ENCODE results near the gene FUT7. TPM values are rescaled to one million over a fixed set of nuclear protein-coding genes. Genes with fewer than 3 reads are reported as not detected.

The FUT7 gene
- under 1 TPM; 0.08 to 0.39 TPM for polyA plus RNA-seq

GRCh38 chr9:137031904-137032640 lies at the start of gene FUT7:
FUT7 (minus strand) TSS chr9:137032088; CDS start chr9:137031991, 97 bp downstream.
- H3K27ac ChIP-seq (ENCODE audit: low read depth in 2 of 2, low read length in 1 of 2), result peak within 1 kb of the TSS in 1 of 2 donors; percentile 11
- peak within 1 kb of the TSS in 1 of 2 donors; percentile 15 for H3K4me3 ChIP-seq (ENCODE audit: low read depth in 1 of 2, low read length in 2 of 2)
- peaks cover 12 to 14% of the 10 kb centered on the region in 2 donors for H3K4me1 ChIP-seq (ENCODE audit: control insufficient read depth in 2 of 2, insufficient read depth in 2 of 2, low read length in 1 of 2)
- no peaks in the 10 kb centered on the region for H3K27me3 ChIP-seq (ENCODE audit: control insufficient read depth in 1 of 2, insufficient read depth in 2 of 2, low read length in 2 of 2)
- WGBS, 2 donors, result 51 to 53% methylated on average over 16 of the region's 16 CpGs
- H3K36me3 ChIP-seq (ENCODE audit: control insufficient read depth in 2 of 2, insufficient read depth in 2 of 2, low read length in 1 of 2), result no peaks in the 10 kb centered on the region
- no peaks in the 10 kb centered on the region for H3K9me3 ChIP-seq (ENCODE audit: control insufficient read depth in 2 of 2, insufficient read depth in 1 of 2, low read depth in 1 of 2, low read length in 1 of 2)

GRCh38 chr9:137080260-137081122 lies 48.6 kb upstream of the FUT7 start:
- peaks cover 0 to 15% of the 10 kb centered on the region in 2 donors for H3K36me3 ChIP-seq (ENCODE audit: control insufficient read depth in 2 of 2, insufficient read depth in 2 of 2, low read length in 1 of 2)
- 95 to 96% methylated on average over 24 of the region's 24 CpGs for WGBS, 2 donors
- no peaks in the 10 kb centered on the region for H3K27me3 ChIP-seq (ENCODE audit: control insufficient read depth in 1 of 2, insufficient read depth in 2 of 2, low read length in 2 of 2)

GRCh38 chr9:137079401-137079787 lies 47.5 kb upstream of the FUT7 start:
- Histone ChIP-seq H3K27me3 (ENCODE audit: control insufficient read depth in 1 of 2, insufficient read depth in 2 of 2, low read length in 2 of 2) (no peaks in the 10 kb centered on the region), H3K9me3 (ENCODE audit: control insufficient read depth in 2 of 2, insufficient read depth in 1 of 2, low read depth in 1 of 2, low read length in 1 of 2) (no peaks in the 10 kb centered on the region), H3K36me3 (ENCODE audit: control insufficient read depth in 2 of 2, insufficient read depth in 2 of 2, low read length in 1 of 2) (peaks cover 0 to 15% of the 10 kb centered on the region in 2 donors), H3K27ac (ENCODE audit: low read depth in 2 of 2, low read length in 1 of 2) (no peak overlapping the region), H3K4me3 (ENCODE audit: low read depth in 1 of 2, low read length in 2 of 2) (no peak overlapping the region), H3K4me1 (ENCODE audit: control insufficient read depth in 2 of 2, insufficient read depth in 2 of 2, low read length in 1 of 2) (peaks cover 6 to 17% of the 10 kb centered on the region in 2 donors)
- 79 to 87% methylated on average over 13 of the region's 13 CpGs for WGBS, 2 donors

More at GRCh38 chr9:137080260-137081122, 48.6 kb upstream of the FUT7 start:
- H3K27ac ChIP-seq (ENCODE audit: low read depth in 2 of 2, low read length in 1 of 2), result no peak overlapping the region
- peaks cover 6 to 22% of the 10 kb centered on the region in 2 donors for H3K4me1 ChIP-seq (ENCODE audit: control insufficient read depth in 2 of 2, insufficient read depth in 2 of 2, low read length in 1 of 2)
- no peak overlapping the region for H3K4me3 ChIP-seq (ENCODE audit: low read depth in 1 of 2, low read length in 2 of 2)
- no peaks in the 10 kb centered on the region for H3K9me3 ChIP-seq (ENCODE audit: control insufficient read depth in 2 of 2, insufficient read depth in 1 of 2, low read depth in 1 of 2, low read length in 1 of 2)

GRCh38 chr9:137078701-137079400 lies 47.0 kb upstream of the FUT7 start:
- Histone ChIP-seq H3K4me1 (ENCODE audit: control insufficient read depth in 2 of 2, insufficient read depth in 2 of 2, low read length in 1 of 2) (peaks cover 6 to 16% of the 10 kb centered on the region in 2 donors), H3K4me3 (ENCODE audit: low read depth in 1 of 2, low read length in 2 of 2) (peak overlapping the region in 1 of 2 donors; percentile 75), H3K36me3 (ENCODE audit: control insufficient read depth in 2 of 2, insufficient read depth in 2 of 2, low read length in 1 of 2) (peaks cover 0 to 15% of the 10 kb centered on the region in 2 donors), H3K27ac (ENCODE audit: low read depth in 2 of 2, low read length in 1 of 2) (no peak overlapping the region), H3K27me3 (ENCODE audit: control insufficient read depth in 1 of 2, insufficient read depth in 2 of 2, low read length in 2 of 2) (no peaks in the 10 kb centered on the region), H3K9me3 (ENCODE audit: control insufficient read depth in 2 of 2, insufficient read depth in 1 of 2, low read depth in 1 of 2, low read length in 1 of 2) (no peaks in the 10 kb centered on the region)
- 66 to 68% methylated on average over 46 to 51 of the region's 51 CpGs for WGBS, 2 donors

- WGBS, 2 donors, result 11 to 13% methylated on average over 69 to 76 of the region's 76 CpGs
- Histone ChIP-seq H3K9me3 (ENCODE audit: control insufficient read depth in 2 of 2, insufficient read depth in 1 of 2, low read depth in 1 of 2, low read length in 1 of 2) (no peaks in the 10 kb centered on the region), H3K4me3 (ENCODE audit: low read depth in 1 of 2, low read length in 2 of 2) (peak overlapping the region; percentile 60 to 75), H3K27me3 (ENCODE audit: control insufficient read depth in 1 of 2, insufficient read depth in 2 of 2, low read length in 2 of 2) (no peaks in the 10 kb centered on the region), H3K36me3 (ENCODE audit: control insufficient read depth in 2 of 2, insufficient read depth in 2 of 2, low read length in 1 of 2) (peaks cover 0 to 15% of the 10 kb centered on the region in 2 donors), H3K4me1 (ENCODE audit: control insufficient read depth in 2 of 2, insufficient read depth in 2 of 2, low read length in 1 of 2) (peaks cover 6 to 13% of the 10 kb centered on the region in 2 donors), H3K27ac (ENCODE audit: low read depth in 2 of 2, low read length in 1 of 2) (peak overlapping the region; percentile 22 to 32)
Measured at GRCh38 chr9:137077758-137078693, 46.1 kb upstream of the FUT7 start.

- H3K9me3 ChIP-seq (ENCODE audit: control insufficient read depth in 2 of 2, insufficient read depth in 1 of 2, low read depth in 1 of 2, low read length in 1 of 2), result no peaks in the 10 kb centered on the region
- peak within 1 kb of the TSS; percentile 60 to 75 for H3K4me3 ChIP-seq (ENCODE audit: low read depth in 1 of 2, low read length in 2 of 2)
- 3 to 4% methylated on average over 46 to 82 of the region's 87 CpGs for WGBS, 2 donors
- no peaks in the 10 kb centered on the region for H3K27me3 ChIP-seq (ENCODE audit: control insufficient read depth in 1 of 2, insufficient read depth in 2 of 2, low read length in 2 of 2)
- H3K27ac ChIP-seq (ENCODE audit: low read depth in 2 of 2, low read length in 1 of 2), result peak within 1 kb of the TSS; percentile 48 to 69
- peaks cover 0 to 13% of the 10 kb centered on the region in 2 donors for H3K36me3 ChIP-seq (ENCODE audit: control insufficient read depth in 2 of 2, insufficient read depth in 2 of 2, low read length in 1 of 2)
- peaks cover 6 to 10% of the 10 kb centered on the region in 2 donors for H3K4me1 ChIP-seq (ENCODE audit: control insufficient read depth in 2 of 2, insufficient read depth in 2 of 2, low read length in 1 of 2)
Measured at GRCh38 chr9:137077010-137077747, 45.3 kb upstream of the FUT7 start, which contains the start of gene UAP1L1. UAP1L1 (plus strand) TSS chr9:137077517; CDS start chr9:137077533, 16 bp downstream.

- Histone ChIP-seq H3K4me3 (ENCODE audit: low read depth in 1 of 2, low read length in 2 of 2) (peak overlapping the region; percentile 4 to 19), H3K27me3 (ENCODE audit: control insufficient read depth in 1 of 2, insufficient read depth in 2 of 2, low read length in 2 of 2) (no peaks in the 10 kb centered on the region), H3K4me1 (ENCODE audit: control insufficient read depth in 2 of 2, insufficient read depth in 2 of 2, low read length in 1 of 2) (peaks cover 6 to 10% of the 10 kb centered on the region in 2 donors), H3K36me3 (ENCODE audit: control insufficient read depth in 2 of 2, insufficient read depth in 2 of 2, low read length in 1 of 2) (peaks cover 0 to 13% of the 10 kb centered on the region in 2 donors), H3K27ac (ENCODE audit: low read depth in 2 of 2, low read length in 1 of 2) (peak overlapping the region; percentile 48 to 69), H3K9me3 (ENCODE audit: control insufficient read depth in 2 of 2, insufficient read depth in 1 of 2, low read depth in 1 of 2, low read length in 1 of 2) (no peaks in the 10 kb centered on the region)
- 67 to 69% methylated on average over 15 of the region's 15 CpGs for WGBS, 2 donors
Measured at GRCh38 chr9:137076636-137077009, 44.7 kb upstream of the FUT7 start.

- Histone ChIP-seq H3K36me3 (ENCODE audit: control insufficient read depth in 2 of 2, insufficient read depth in 2 of 2, low read length in 1 of 2) (peaks cover 0 to 8% of the 10 kb centered on the region in 2 donors), H3K27me3 (ENCODE audit: control insufficient read depth in 1 of 2, insufficient read depth in 2 of 2, low read length in 2 of 2) (no peaks in the 10 kb centered on the region), H3K4me3 (ENCODE audit: low read depth in 1 of 2, low read length in 2 of 2) (no peak overlapping the region), H3K27ac (ENCODE audit: low read depth in 2 of 2, low read length in 1 of 2) (no peak overlapping the region), H3K4me1 (ENCODE audit: control insufficient read depth in 2 of 2, insufficient read depth in 2 of 2, low read length in 1 of 2) (peaks cover 10 to 13% of the 10 kb centered on the region in 2 donors), H3K9me3 (ENCODE audit: control insufficient read depth in 2 of 2, insufficient read depth in 1 of 2, low read depth in 1 of 2, low read length in 1 of 2) (no peaks in the 10 kb centered on the region)
- 69 to 74% methylated on average over 12 of the region's 12 CpGs for WGBS, 2 donors
Measured at GRCh38 chr9:137075275-137075775, 43.4 kb upstream of the FUT7 start.

Measured in esophagus (tissue), 2 donors.